HCT116 (cell line): ENCODE data around the gene WDR33. TPM values are rescaled to one million over a fixed set of nuclear protein-coding genes. Genes with fewer than 3 reads are reported as not detected.

Experiments
- ATAC-seq: fragments of 200-7000 bp; cut with Tn5 transposase; 2 replicates; pipeline ENCODE4 v1.9.1; 2020; ENCODE audit warnings: mild to moderate bottlenecking, moderate library complexity
- BruUV-seq: library from RNA; stranded (reverse); fragments of 400-500 nt; replicated peaks from 2 replicates; lab custom pipeline; 2021; lab: Mats Ljungman, UMichigan
- CTCF ChIA-PET: fragments of 300-600 bp; sonication (Branson Sonifier 250); formaldehyde crosslinking; loops from one replicate; lab custom pipeline; 2021; ENCODE audit warnings: antibody characterized with exemption; lab: Charles Lee
- POLR2A ChIA-PET: fragments of 300-600, 350-600 bp; sonication (Branson Sonifier 250); formaldehyde crosslinking; loops from one replicate; lab custom pipeline; 2021; ENCODE audit warnings: antibody characterized with exemption; lab: Charles Lee
- RAD21 ChIA-PET, 2 experiments: fragments of 300-600 bp; sonication (Branson Sonifier 250); formaldehyde crosslinking; loops; one replicate each; lab custom pipeline; 2023; ENCODE audit warnings: low total read pairs in 2 of 2; ENCODE audit not compliant: uncharacterized antibody in 2 of 2, unreplicated experiment in 2 of 2, low non-redundant PET in 1 of 2; lab: Charles Lee
- DNase-seq: peaks from one replicate; pipeline ENCODE4 v3.0.0-alpha.2; 2010; ENCODE audit warnings: low read depth, low spot score
- H2AFZ ChIP-seq: fragments of 200-600 bp; shearing (Covaris generic), sonication (generic); 2 replicates; pipeline ENCODE4 v1.6.1; 2017; ENCODE audit warnings: low read depth, mixed run types, mixed read lengths, antibody characterized with exemption, low read length; ENCODE audit not compliant: poor library complexity, severe bottlenecking
- H3K27ac ChIP-seq: 2 replicates; pipeline ENCODE4 v1.5.1; 2012; ENCODE audit warnings: low read depth, low read length
- H3K27me3 ChIP-seq: fragments of 200-600 bp; sonication (generic); 2 replicates; pipeline ENCODE4 v1.6.1; 2016; ENCODE audit warnings: mixed run types, low read length, mixed read lengths; ENCODE audit not compliant: insufficient read depth
- H3K36me3 ChIP-seq, 2 experiments: fragments of 200-500 bp in 1 of 2; fragments of 200-600 bp in 1 of 2; sonication (Bioruptor generic) in 1 of 2; sonication (generic) in 1 of 2; 2 replicates each; pipeline versions ENCODE4 v1.5.1 to v1.6.1; 2014 to 2016; ENCODE audit warnings: low read length in 2 of 2, inconsistent platforms in 1 of 2, mixed read lengths in 1 of 2, mixed run types in 1 of 2; ENCODE audit not compliant: insufficient read depth in 2 of 2, control insufficient read depth in 1 of 2
- H3K4me1 ChIP-seq, 2 experiments: fragments of 200-600 bp in 1 of 2; sonication (generic) in 1 of 2; 2 replicates each; pipeline versions ENCODE4 v1.5.1 to v1.6.1; 2012 to 2017; ENCODE audit warnings: low read length in 2 of 2, inconsistent platforms in 1 of 2, mild to moderate bottlenecking in 1 of 2, mixed read lengths in 1 of 2, mixed run types in 1 of 2, moderate library complexity in 1 of 2; ENCODE audit not compliant: insufficient read depth in 2 of 2, control insufficient read depth in 1 of 2
- H3K4me2 ChIP-seq: fragments of 200-600 bp; sonication (generic); 2 replicates; pipeline ENCODE4 v1.6.1; 2017; ENCODE audit warnings: mixed run types, low read length, mixed read lengths
- H3K4me3 ChIP-seq, 2 experiments: fragments of 200-600 bp in 1 of 2; sonication (generic) in 1 of 2; replicated peaks in 1 of 2; 2 replicates each; pipeline ENCODE4 v1.5.1; 2011 to 2016; ENCODE audit warnings: low read length in 2 of 2, control low read depth in 1 of 2, low read depth in 1 of 2, mild to moderate bottlenecking in 1 of 2, mixed read lengths in 1 of 2, mixed run types in 1 of 2
- H3K79me2 ChIP-seq: fragments of 200-600 bp; sonication (generic); 2 replicates; pipeline ENCODE4 v1.6.1; 2017; ENCODE audit warnings: mild to moderate bottlenecking, mixed run types, low read length, moderate library complexity, mixed read lengths; ENCODE audit not compliant: insufficient read depth
- H3K9ac ChIP-seq: fragments of 200-600 bp; sonication (generic); 2 replicates; pipeline ENCODE4 v1.6.1; 2016; ENCODE audit warnings: low read length, mixed read lengths
- H3K9me2 ChIP-seq: fragments of 200-600 bp; sonication (generic), shearing (Covaris generic); 2 replicates; pipeline ENCODE4 v1.6.1; 2017; ENCODE audit warnings: mixed run types, mild to moderate bottlenecking, moderate library complexity; ENCODE audit not compliant: insufficient read depth
- H3K9me3 ChIP-seq, 2 experiments: fragments of 200-500 bp in 1 of 2; fragments of 200-600 bp in 1 of 2; sonication (Bioruptor generic) in 1 of 2; sonication (generic) in 1 of 2; 2 replicates each; pipeline ENCODE4 v1.6.1; 2014 to 2017; ENCODE audit warnings: low read length in 2 of 2, mixed read lengths in 2 of 2, inconsistent platforms in 1 of 2, low read depth in 1 of 2, mild to moderate bottlenecking in 1 of 2, mixed run types in 1 of 2, moderate library complexity in 1 of 2; ENCODE audit not compliant: control insufficient read depth in 1 of 2, insufficient read depth in 1 of 2
- H4K20me1 ChIP-seq: fragments of 200-600 bp; sonication (generic), shearing (Covaris generic); 2 replicates; pipeline ENCODE4 v1.6.1; 2017; ENCODE audit warnings: mixed run types, mild to moderate bottlenecking, moderate library complexity; ENCODE audit not compliant: insufficient read depth
- CBX3 ChIP-seq: IDR thresholded peaks from 2 replicates; pipeline ENCODE4 v1.6.1; 2012; ENCODE audit warnings: low read depth
- EGR1 ChIP-seq: IDR thresholded peaks from 2 replicates; pipeline ENCODE4 v1.6.1; 2012; ENCODE audit warnings: low read depth
- ELF1 ChIP-seq: IDR thresholded peaks from 2 replicates; pipeline ENCODE4 v1.6.1; 2012; ENCODE audit warnings: low read depth, borderline replicate concordance
- FOSL1 ChIP-seq: IDR thresholded peaks from 2 replicates; pipeline ENCODE4 v1.6.1; 2012; ENCODE audit warnings: low read depth
- MAX ChIP-seq: IDR thresholded peaks from 2 replicates; pipeline ENCODE4 v1.6.1; 2012
- POLR2A ChIP-seq: IDR thresholded peaks from 2 replicates; pipeline ENCODE4 v1.7.0; 2011; ENCODE audit warnings: borderline replicate concordance; ENCODE audit not compliant: insufficient read depth, insufficient read length; ENCODE audit errors: extremely low read depth
- POLR2AphosphoS5 ChIP-seq: IDR thresholded peaks from 2 replicates; pipeline ENCODE4 v1.6.1; 2011; ENCODE audit warnings: mild to moderate bottlenecking, low read depth, low read length, moderate library complexity
- RAD21 ChIP-seq: IDR thresholded peaks from 2 replicates; pipeline ENCODE4 v1.6.1; 2012; ENCODE audit warnings: low read depth, mild to moderate bottlenecking
- SIN3A ChIP-seq: IDR thresholded peaks from 2 replicates; pipeline ENCODE4 v1.6.1; 2012; ENCODE audit warnings: low read depth
- SRF ChIP-seq: IDR thresholded peaks from 2 replicates; pipeline ENCODE4 v1.6.1; 2012; ENCODE audit warnings: low read depth
- YY1 ChIP-seq: IDR thresholded peaks from 2 replicates; pipeline ENCODE4 v1.6.1; 2011; ENCODE audit warnings: low read length, low read depth, moderate library complexity, mild to moderate bottlenecking; ENCODE audit not compliant: insufficient replicate concordance; ENCODE audit errors: extremely low read depth
- ZFX ChIP-seq: fragments of 450-650 bp; IDR thresholded peaks from 2 replicates; pipeline ENCODE4 v1.6.1; 2017
- ZNF274 ChIP-seq: fragments of 200-500 bp; sonication (Bioruptor generic); IDR thresholded peaks from 2 replicates; pipeline ENCODE4 v1.6.1; 2014; ENCODE audit warnings: mild to moderate bottlenecking, low read depth, low read length, inconsistent platforms
- intact Hi-C: fragments of 100-400 bp; cut with micrococcal nuclease; formaldehyde crosslinking; loops from 2 replicates; pipeline ENCODE4 v1.10.0; 2022
- total RNA-seq: library from RNA; stranded (reverse); gene quantifications from one replicate; pipeline ENCODE4 v1.2.1, GENCODE V29; 2021; ENCODE audit not compliant: unreplicated experiment

WDR33 gene
- total RNA-seq, 1 experiment from 2014 or later: 52.5 TPM

GRCh38 chr2:127715778-127716449, 95.1 kb downstream of the WDR33 start:
- no peaks in the 10 kb centered on the region for H3K9me2 ChIP-seq
- no peak for DNase-seq
- no peaks in the 10 kb centered on the region for H3K79me2 ChIP-seq
- no peaks in the 10 kb centered on the region for H3K4me1 ChIP-seq
- H3K9me3 ChIP-seq: no peaks in the 10 kb centered on the region
- no peaks in the 10 kb centered on the region for H3K27me3 ChIP-seq
- H3K9ac ChIP-seq: no peak overlapping the region
- intact Hi-C loops: no loop called here
- peaks cover 21 to 23% of the 10 kb centered on the region in 2 experiments; a peak in 3 of 4 replicates for H3K36me3 ChIP-seq
- no peak for ATAC-seq
- ChIA-PET POLR2A (no interaction called here), RAD21 (no interaction called here), CTCF (no interaction called here)
- no peak overlapping the region for H3K4me3 ChIP-seq
- no peak overlapping the region for H2AFZ ChIP-seq
- TF ChIP-seq FOSL1: no peak
- no peak for TF ChIP-seq SRF
- no peak for TF ChIP-seq MAX
- no peak for TF ChIP-seq EGR1
- TF ChIP-seq ZNF274: no peak
- no peak for TF ChIP-seq ELF1
- TF ChIP-seq POLR2AphosphoS5: no peak
- no peak for TF ChIP-seq POLR2A
- TF ChIP-seq ZFX: no peak
- no peak for TF ChIP-seq CBX3
- TF ChIP-seq SIN3A: no peak
- no peak for TF ChIP-seq YY1
- H4K20me1 ChIP-seq: no peaks in the 10 kb centered on the region
- no peak overlapping the region for H3K27ac ChIP-seq
- no TSS peak for BruUV-seq
- H3K4me2 ChIP-seq: no peak overlapping the region

- TF ChIP-seq RAD21: no peak
- no peak for TF ChIP-seq ELF1
- TF ChIP-seq POLR2A: no peak
- Histone ChIP-seq H3K36me3 (peaks cover 16 to 20% of the 10 kb centered on the region in 2 experiments; a peak in 3 of 4 replicates), H2AFZ (no peak overlapping the region), H3K79me2 (no peaks in the 10 kb centered on the region), H3K9me2 (no peaks in the 10 kb centered on the region), H4K20me1 (no peaks in the 10 kb centered on the region), H3K9ac (no peak overlapping the region), H3K4me2 (no peak overlapping the region), H3K4me1 (no peaks in the 10 kb centered on the region), H3K9me3 (no peaks in the 10 kb centered on the region), H3K27ac (no peak overlapping the region), H3K4me3 (no peak overlapping the region), H3K27me3 (no peaks in the 10 kb centered on the region)
- intact Hi-C loops: no loop called here
- CTCF ChIA-PET: no interaction called here
- no TSS peak for BruUV-seq
- DNase-seq: no peak
- POLR2A ChIA-PET: no interaction called here
- no peak for ATAC-seq
- RAD21 ChIA-PET: no interaction called here
These were observed 97.4 kb downstream of the WDR33 start for GRCh38 chr2:127713562-127713961.
